GM12891 (cell line): ENCODE data around the gene BNIP5.

Source experiments
- PAX5 ChIP-seq: IDR thresholded peaks from 2 replicates; pipeline ENCODE4 v1.6.1; 2011; ENCODE audit warnings: low read length, moderate library complexity, mild to moderate bottlenecking; ENCODE audit not compliant: insufficient read depth, severe bottlenecking
- POLR2A ChIP-seq: IDR thresholded peaks from 2 replicates; pipeline ENCODE4 v1.6.1; 2011; ENCODE audit warnings: low read depth, low read length, control low read depth
- POLR2AphosphoS5 ChIP-seq: IDR thresholded peaks from 2 replicates; pipeline ENCODE4 v1.6.1; 2011; ENCODE audit warnings: low read depth, low read length, control low read depth
- POU2F2 ChIP-seq: IDR thresholded peaks from 2 replicates; pipeline ENCODE4 v1.6.1; 2011; ENCODE audit warnings: low read depth, mild to moderate bottlenecking, control low read depth, low read length, moderate library complexity
- SPI1 ChIP-seq: IDR thresholded peaks from 2 replicates; pipeline ENCODE4 v1.6.1; 2011; ENCODE audit warnings: low read depth, low read length, control low read depth
- TAF1 ChIP-seq: IDR thresholded peaks from 2 replicates; pipeline ENCODE4 v1.6.1; 2011; ENCODE audit warnings: low read depth, low read length, control low read depth

- TF ChIP-seq TAF1, result no peak
- TF ChIP-seq POLR2AphosphoS5, result no peak
- no peak for TF ChIP-seq POLR2A
- TF ChIP-seq SPI1, result peak; percentile 56
- TF ChIP-seq POU2F2, result no peak
- TF ChIP-seq PAX5, result no peak
Measured at GRCh38 chr6:36381502-36382389, 45.1 kb upstream of the BNIP5 start.
